H9 (cell line): Measurements from ENCODE around the gene PKN1. TPM values are rescaled to one million over a fixed set of nuclear protein-coding genes. Genes with fewer than 3 reads are reported as not detected.
A peak's percentile ranks its signal among the peaks of the same experiment; 100 is the strongest.

ENCODE experiments used
- DNase-seq: peaks from one replicate; pipeline ENCODE4 v3.0.0-alpha.2; 2017
- H2AFZ ChIP-seq: one replicate; pipeline ENCODE4 v1.6.1; 2013; ENCODE audit warnings: mild to moderate bottlenecking, low read length, control low read depth, moderate library complexity
- H2AK5ac ChIP-seq: 2 replicates; pipeline ENCODE4 v1.6.1; 2013; ENCODE audit warnings: low read length, control low read depth, mixed read lengths; ENCODE audit not compliant: insufficient read length
- H2BK120ac ChIP-seq: one replicate; pipeline ENCODE4 v1.6.1; 2013; ENCODE audit warnings: low read depth, mild to moderate bottlenecking, low read length, control low read depth, inconsistent platforms; ENCODE audit not compliant: poor library complexity, severe bottlenecking
- H2BK12ac ChIP-seq: 2 replicates; pipeline ENCODE4 v1.6.1; 2013; ENCODE audit warnings: low read length, control low read depth, mixed read lengths, low read depth; ENCODE audit not compliant: insufficient read length
- H2BK15ac ChIP-seq: 2 replicates; pipeline ENCODE4 v1.6.1; 2013; ENCODE audit warnings: low read depth, low read length, control low read depth
- H2BK20ac ChIP-seq: one replicate; pipeline ENCODE4 v1.6.1; 2013; ENCODE audit warnings: low read depth, mild to moderate bottlenecking, low read length, control low read depth, inconsistent platforms; ENCODE audit not compliant: poor library complexity, severe bottlenecking
- H2BK5ac ChIP-seq: 2 replicates; pipeline ENCODE4 v1.6.1; 2013; ENCODE audit warnings: low read length, control low read depth, mixed read lengths; ENCODE audit not compliant: insufficient read length
- H3K14ac ChIP-seq: 2 replicates; pipeline ENCODE4 v1.6.1; 2013; ENCODE audit warnings: low read length, control low read depth; ENCODE audit not compliant: insufficient read depth
- H3K18ac ChIP-seq: 2 replicates; pipeline ENCODE4 v1.6.1; 2013; ENCODE audit warnings: low read depth, mild to moderate bottlenecking, mixed read lengths, low read length, control low read depth; ENCODE audit not compliant: insufficient read length
- H3K23ac ChIP-seq: 2 replicates; pipeline ENCODE4 v1.6.1; 2013; ENCODE audit warnings: low read length, control low read depth, mixed read lengths, low read depth; ENCODE audit not compliant: insufficient read length
- H3K23me2 ChIP-seq: 2 replicates; pipeline ENCODE4 v1.6.1; 2013; ENCODE audit warnings: low read depth, mild to moderate bottlenecking, mixed read lengths, low read length, control low read depth; ENCODE audit not compliant: insufficient read length, poor library complexity, severe bottlenecking
- H3K27ac ChIP-seq: 2 replicates; pipeline ENCODE4 v1.5.1; 2013; ENCODE audit warnings: low read length, control low read depth, mixed read lengths, low read depth; ENCODE audit not compliant: insufficient read length
- H3K27me3 ChIP-seq: 2 replicates; pipeline ENCODE4 v1.6.1; 2013; ENCODE audit warnings: low read length, control low read depth, inconsistent platforms; ENCODE audit not compliant: insufficient read depth
- H3K4ac ChIP-seq: 2 replicates; pipeline ENCODE4 v1.6.1; 2013; ENCODE audit warnings: low read depth, mild to moderate bottlenecking, control low read depth, inconsistent platforms, low read length, moderate library complexity
- H3K4me1 ChIP-seq: 2 replicates; pipeline ENCODE4 v1.6.1; 2013; ENCODE audit warnings: low read length, control low read depth, inconsistent platforms; ENCODE audit not compliant: insufficient read depth
- H3K4me2 ChIP-seq: 2 replicates; pipeline ENCODE4 v1.6.1; 2013; ENCODE audit warnings: low read length, control low read depth, mixed read lengths; ENCODE audit not compliant: insufficient read length, insufficient read depth
- H3K56ac ChIP-seq: 2 replicates; pipeline ENCODE4 v1.6.1; 2013; ENCODE audit warnings: low read depth, mild to moderate bottlenecking, mixed read lengths, low read length, control low read depth; ENCODE audit not compliant: insufficient read length
- H3K79me1 ChIP-seq: 2 replicates; pipeline ENCODE4 v1.6.1; 2013; ENCODE audit warnings: low read depth, mild to moderate bottlenecking, moderate library complexity, low read length, control low read depth, inconsistent platforms; ENCODE audit not compliant: insufficient read depth, poor library complexity, severe bottlenecking
- H3K79me2 ChIP-seq: 2 replicates; pipeline ENCODE4 v1.6.1; 2013; ENCODE audit warnings: low read length, control low read depth, inconsistent platforms; ENCODE audit not compliant: insufficient read depth
- H3K9ac ChIP-seq: 2 replicates; pipeline ENCODE4 v1.6.1; 2013; ENCODE audit warnings: low read length, control low read depth, mixed read lengths; ENCODE audit not compliant: insufficient read length; ENCODE audit errors: extremely low read depth
- H3K9me3 ChIP-seq: one replicate; pipeline ENCODE4 v1.6.1; 2013; ENCODE audit warnings: low read depth, low read length, inconsistent platforms; ENCODE audit not compliant: control insufficient read depth
- H3T11ph ChIP-seq: one replicate; pipeline ENCODE4 v1.6.1; 2013; ENCODE audit warnings: mild to moderate bottlenecking, low read length, control low read depth, inconsistent platforms
- H4K20me1 ChIP-seq: one replicate; pipeline ENCODE4 v1.6.1; 2013; ENCODE audit not compliant: control insufficient read depth, insufficient read length, insufficient read depth
- H4K5ac ChIP-seq: 2 replicates; pipeline ENCODE4 v1.6.1; 2013; ENCODE audit warnings: low read depth, mild to moderate bottlenecking, mixed read lengths, low read length, control low read depth; ENCODE audit not compliant: insufficient read length
- H4K8ac ChIP-seq: replicated peaks from 2 replicates; pipeline ENCODE4 v1.6.1; 2013; ENCODE audit warnings: low read length, control low read depth, mixed read lengths, low read depth; ENCODE audit not compliant: insufficient read length
- H4K91ac ChIP-seq: 2 replicates; pipeline ENCODE4 v1.6.1; 2013; ENCODE audit warnings: low read depth, mild to moderate bottlenecking, moderate library complexity, mixed read lengths, low read length, control low read depth; ENCODE audit not compliant: insufficient read length
- H3K27ac Mint-ChIP-seq, 3 experiments: 2 replicates in 2 of 3; 3 replicates in 1 of 3; pipeline ENCODE4 v1.8.0; 2020 to 2021; ENCODE audit warnings: mixed read lengths in 3 of 3, mild to moderate bottlenecking in 1 of 3, moderate library complexity in 1 of 3
- H3K27me3 Mint-ChIP-seq: 2 replicates; pipeline ENCODE4 v1.8.0; 2021; ENCODE audit warnings: low read depth, mild to moderate bottlenecking, moderate library complexity, mixed read lengths
- H3K36me3 Mint-ChIP-seq, 3 experiments: 2 replicates in 2 of 3; 3 replicates in 1 of 3; pipeline ENCODE4 v1.8.0; 2020 to 2021; ENCODE audit warnings: low read depth in 3 of 3, mixed read lengths in 3 of 3; ENCODE audit not compliant: insufficient read depth in 1 of 3
- H3K4me1 Mint-ChIP-seq, 2 experiments: 2 replicates each; pipeline ENCODE4 v1.8.0; 2020; ENCODE audit warnings: mixed read lengths in 2 of 2
- H3K4me3 Mint-ChIP-seq, 2 experiments: 2 replicates in 1 of 2; 3 replicates in 1 of 2; pipeline ENCODE4 v1.8.0; 2020 to 2021; ENCODE audit warnings: mild to moderate bottlenecking in 2 of 2, mixed read lengths in 2 of 2, moderate library complexity in 1 of 2
- H3K9me3 Mint-ChIP-seq, 2 experiments: 2 replicates in 1 of 2; 3 replicates in 1 of 2; pipeline ENCODE4 v1.8.0; 2020; ENCODE audit warnings: mild to moderate bottlenecking in 2 of 2, mixed read lengths in 2 of 2, moderate library complexity in 1 of 2
- WGBS: extraction: QIAGEN DNeasy Blood & Tissue Kit; methylation state at CpG from one replicate; pipeline ENCODE4 v1.1.7; 2013; ENCODE audit warnings: missing lambda C conversion rate, low lambda C conversion rate, mixed read lengths; ENCODE audit not compliant: insufficient read length; ENCODE audit errors: extremely low coverage; 5-methylcytosine and 5-hydroxymethylcytosine counted together
- total RNA-seq: library from RNA; stranded (reverse); gene quantifications from 2 replicates; pipeline ENCODE4 v1.2.1, GENCODE V29; 2021
- TF ChIP-seq, protein P1 (sequence below): fragments of 200-600 bp; sonication (generic); conservative IDR thresholded peaks from 3 replicates; pipeline ENCODE4 v1.8.0; 2021; ENCODE audit warnings: antibody characterized with exemption, mild to moderate bottlenecking

Gene PKN1
- total RNA-seq, 1 experiment from 2014 or later = 159 TPM

- Histone ChIP-seq H3K14ac (no peak overlapping the region), H4K20me1 (no peaks in the 10 kb centered on the region), H3K4me2 (no peak overlapping the region), H3K9me3 (no peaks in the 10 kb centered on the region), H2BK120ac (no peak overlapping the region), H2BK15ac (no peak overlapping the region), H3K23me2 (no peaks in the 10 kb centered on the region), H4K5ac (no peak overlapping the region), H2BK5ac (no peak overlapping the region), H2BK12ac (no peak overlapping the region), H2AFZ (no peak overlapping the region), H4K91ac (no peak overlapping the region), H4K8ac (no peak overlapping the region), H3K27ac (no peak overlapping the region), H2BK20ac (no peak overlapping the region), H3K23ac (no peak overlapping the region), H2AK5ac (no peak overlapping the region), H3K79me2 (no peaks in the 10 kb centered on the region; the same call in 1 of the 2 replicates), H3K56ac (no peak overlapping the region), H3K4me1 (no peaks in the 10 kb centered on the region), H3T11ph (no peak overlapping the region), H3K9ac (no peak overlapping the region), H3K18ac (no peak overlapping the region), H3K27me3 (no peaks in the 10 kb centered on the region), H3K4ac (no peak overlapping the region), H3K79me1 (peaks cover 3% of the 10 kb centered on the region)
- no peak for DNase-seq
- no CpG with 5 or more reads among the region's 27 CpGs for WGBS
- Mint-ChIP-seq H3K9me3 (no peaks in the 10 kb centered on the region; a peak in 1 of 5 replicates), H3K27ac (peak overlapping the region; percentile 27 to 54 (median 53); a peak in 5 of 7 replicates), H3K27me3 (peaks cover 1% of the 10 kb centered on the region; the same call in 1 of the 2 replicates), H3K36me3 (peaks cover 31 to 50% (median 44%) of the 10 kb centered on the region in 3 experiments), H3K4me1 (peaks cover 12 to 16% of the 10 kb centered on the region in 2 experiments), H3K4me3 (peak overlapping the region in 1 of 2 experiments; percentile 47; a peak in 4 of 5 replicates)
- TF ChIP-seq, protein P1, sequence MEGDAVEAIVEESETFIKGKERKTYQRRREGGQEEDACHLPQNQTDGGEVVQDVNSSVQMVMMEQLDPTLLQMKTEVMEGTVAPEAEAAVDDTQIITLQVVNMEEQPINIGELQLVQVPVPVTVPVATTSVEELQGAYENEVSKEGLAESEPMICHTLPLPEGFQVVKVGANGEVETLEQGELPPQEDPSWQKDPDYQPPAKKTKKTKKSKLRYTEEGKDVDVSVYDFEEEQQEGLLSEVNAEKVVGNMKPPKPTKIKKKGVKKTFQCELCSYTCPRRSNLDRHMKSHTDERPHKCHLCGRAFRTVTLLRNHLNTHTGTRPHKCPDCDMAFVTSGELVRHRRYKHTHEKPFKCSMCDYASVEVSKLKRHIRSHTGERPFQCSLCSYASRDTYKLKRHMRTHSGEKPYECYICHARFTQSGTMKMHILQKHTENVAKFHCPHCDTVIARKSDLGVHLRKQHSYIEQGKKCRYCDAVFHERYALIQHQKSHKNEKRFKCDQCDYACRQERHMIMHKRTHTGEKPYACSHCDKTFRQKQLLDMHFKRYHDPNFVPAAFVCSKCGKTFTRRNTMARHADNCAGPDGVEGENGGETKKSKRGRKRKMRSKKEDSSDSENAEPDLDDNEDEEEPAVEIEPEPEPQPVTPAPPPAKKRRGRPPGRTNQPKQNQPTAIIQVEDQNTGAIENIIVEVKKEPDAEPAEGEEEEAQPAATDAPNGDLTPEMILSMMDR = no peak
These were observed 26.3 kb upstream of the PKN1 start for GRCh38 chr19:14406645-14407401.
